Thoracic aorta (tissue), 2 donors: ENCODE measurements around the gene ANTXR1. TPM values are rescaled to one million over a fixed set of nuclear protein-coding genes. Genes with fewer than 3 reads are reported as not detected.

ENCODE experiments used
- ATAC-seq: fragments of 150-250 bp; one replicate; pipeline ENCODE4 v1.8.0; 2017; ENCODE audit warnings: low read depth; ENCODE audit not compliant: insufficient number of reproducible peaks, low FRiP score
- DNase-seq: peaks from one replicate; pipeline ENCODE4 v3.0.0-alpha.2; 2020; ENCODE audit warnings: low spot score
- H3K27ac ChIP-seq, 2 donors: fragments of 200-600 bp; sonication (generic); 1 replicate in 1 of 2; 2 replicates in 1 of 2; pipeline ENCODE4 v1.5.1; 2016; ENCODE audit warnings: mild to moderate bottlenecking in 2 of 2, moderate library complexity in 2 of 2
- H3K27me3 ChIP-seq: fragments of 200-600 bp; sonication (generic); replicated peaks from 2 replicates; pipeline ENCODE4 v1.6.0; 2016; ENCODE audit warnings: mild to moderate bottlenecking; ENCODE audit not compliant: insufficient read depth
- H3K36me3 ChIP-seq: fragments of 200-600 bp; sonication (generic); one replicate; pipeline ENCODE4 v1.5.1; 2016
- H3K4me1 ChIP-seq, 2 donors: fragments of 200-600 bp; sonication (generic); 1 replicate in 1 of 2; 2 replicates in 1 of 2; pipeline versions ENCODE4 v1.5.1 to v1.6.0; 2016; ENCODE audit warnings: low read depth in 2 of 2, mild to moderate bottlenecking in 1 of 2; ENCODE audit not compliant: control insufficient read depth in 1 of 2
- H3K4me3 ChIP-seq: fragments of 200-600 bp; sonication (generic); 2 replicates; pipeline ENCODE4 v1.5.1; 2016; ENCODE audit warnings: mild to moderate bottlenecking
- H3K9me3 ChIP-seq: fragments of 200-600 bp; sonication (generic); 2 replicates; pipeline ENCODE4 v1.5.1; 2016
- total RNA-seq, 2 donors: library from RNA; depleted of rRNA; stranded (reverse); fragments of >200 nt; gene quantifications; one replicate each; pipeline versions ENCODE4 v1.1.0 to v1.2.3, GENCODE V29; 2016
- TF ChIP-seq, protein P1 (sequence below): fragments of 200-600 bp; sonication (generic); IDR thresholded peaks from one replicate; pipeline ENCODE4 v1.5.1; 2019; ENCODE audit warnings: antibody characterized with exemption

The ANTXR1 gene
- total RNA-seq, 2 donors from 2014 or later = 253 to 313 TPM

DNA sequence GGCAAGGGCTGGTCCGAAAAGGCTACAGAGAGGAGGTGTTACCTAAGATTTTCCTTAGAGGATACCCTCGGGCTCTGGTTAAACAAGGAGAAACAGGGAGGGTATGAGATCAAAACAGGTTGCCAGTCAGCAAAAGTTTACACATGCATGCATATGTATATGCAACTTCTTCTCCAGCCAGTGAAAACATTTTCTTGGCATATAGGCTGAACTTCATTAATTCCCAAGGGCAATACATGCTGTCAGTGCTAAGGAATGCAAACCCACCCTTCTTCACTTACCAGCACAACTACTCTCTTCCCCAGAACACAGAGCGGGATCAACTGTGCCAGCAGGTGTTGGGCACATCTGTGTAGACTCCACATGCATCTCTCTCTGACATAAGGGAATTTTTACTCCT lies 198.1 kb downstream of the ANTXR1 start:
- ATAC-seq (no peak), DNase-seq (no peak)
- H3K36me3 ChIP-seq = no peaks in the 10 kb centered on the region

DNA sequence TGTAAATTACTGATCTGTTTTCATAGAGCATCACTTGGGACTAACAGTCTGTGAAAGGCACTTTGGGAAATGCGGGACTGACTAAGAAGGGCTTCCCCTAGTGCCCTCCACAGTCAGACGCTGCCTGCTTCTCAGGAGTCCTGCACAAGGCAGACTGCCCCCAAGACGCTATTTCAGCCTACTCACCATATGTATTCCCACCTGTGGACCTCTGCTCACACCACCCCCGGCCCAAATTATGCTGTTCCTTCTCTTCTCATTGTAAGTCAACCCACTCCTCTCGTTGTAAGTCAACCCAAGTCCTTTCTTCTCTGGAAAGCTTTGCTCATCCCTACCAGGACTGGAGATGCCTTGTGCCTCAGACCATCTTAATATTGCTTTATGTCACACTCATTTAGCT lies 198.7 kb downstream of the ANTXR1 start:
- DNase-seq = no peak
- no peaks in the 10 kb centered on the region for H3K27me3 ChIP-seq
- H3K4me1 ChIP-seq = peaks cover 20 to 52% of the 10 kb centered on the region in 2 donors
- no peak overlapping the region for H3K4me3 ChIP-seq
- no peaks in the 10 kb centered on the region for H3K9me3 ChIP-seq
- ATAC-seq = no peak
- H3K36me3 ChIP-seq = no peaks in the 10 kb centered on the region
- no peak overlapping the region for H3K27ac ChIP-seq
- TF ChIP-seq, protein P1, sequence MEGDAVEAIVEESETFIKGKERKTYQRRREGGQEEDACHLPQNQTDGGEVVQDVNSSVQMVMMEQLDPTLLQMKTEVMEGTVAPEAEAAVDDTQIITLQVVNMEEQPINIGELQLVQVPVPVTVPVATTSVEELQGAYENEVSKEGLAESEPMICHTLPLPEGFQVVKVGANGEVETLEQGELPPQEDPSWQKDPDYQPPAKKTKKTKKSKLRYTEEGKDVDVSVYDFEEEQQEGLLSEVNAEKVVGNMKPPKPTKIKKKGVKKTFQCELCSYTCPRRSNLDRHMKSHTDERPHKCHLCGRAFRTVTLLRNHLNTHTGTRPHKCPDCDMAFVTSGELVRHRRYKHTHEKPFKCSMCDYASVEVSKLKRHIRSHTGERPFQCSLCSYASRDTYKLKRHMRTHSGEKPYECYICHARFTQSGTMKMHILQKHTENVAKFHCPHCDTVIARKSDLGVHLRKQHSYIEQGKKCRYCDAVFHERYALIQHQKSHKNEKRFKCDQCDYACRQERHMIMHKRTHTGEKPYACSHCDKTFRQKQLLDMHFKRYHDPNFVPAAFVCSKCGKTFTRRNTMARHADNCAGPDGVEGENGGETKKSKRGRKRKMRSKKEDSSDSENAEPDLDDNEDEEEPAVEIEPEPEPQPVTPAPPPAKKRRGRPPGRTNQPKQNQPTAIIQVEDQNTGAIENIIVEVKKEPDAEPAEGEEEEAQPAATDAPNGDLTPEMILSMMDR = no peak

More for the DNA sequence above, 198.1 kb downstream of the ANTXR1 start:
- H3K27me3 ChIP-seq = no peaks in the 10 kb centered on the region
- no peak overlapping the region for H3K27ac ChIP-seq
- H3K4me3 ChIP-seq = no peak overlapping the region
- H3K4me1 ChIP-seq = peaks cover 20 to 50% of the 10 kb centered on the region in 2 donors
- no peaks in the 10 kb centered on the region for H3K9me3 ChIP-seq
- TF ChIP-seq, protein P1 = no peak

DNA sequence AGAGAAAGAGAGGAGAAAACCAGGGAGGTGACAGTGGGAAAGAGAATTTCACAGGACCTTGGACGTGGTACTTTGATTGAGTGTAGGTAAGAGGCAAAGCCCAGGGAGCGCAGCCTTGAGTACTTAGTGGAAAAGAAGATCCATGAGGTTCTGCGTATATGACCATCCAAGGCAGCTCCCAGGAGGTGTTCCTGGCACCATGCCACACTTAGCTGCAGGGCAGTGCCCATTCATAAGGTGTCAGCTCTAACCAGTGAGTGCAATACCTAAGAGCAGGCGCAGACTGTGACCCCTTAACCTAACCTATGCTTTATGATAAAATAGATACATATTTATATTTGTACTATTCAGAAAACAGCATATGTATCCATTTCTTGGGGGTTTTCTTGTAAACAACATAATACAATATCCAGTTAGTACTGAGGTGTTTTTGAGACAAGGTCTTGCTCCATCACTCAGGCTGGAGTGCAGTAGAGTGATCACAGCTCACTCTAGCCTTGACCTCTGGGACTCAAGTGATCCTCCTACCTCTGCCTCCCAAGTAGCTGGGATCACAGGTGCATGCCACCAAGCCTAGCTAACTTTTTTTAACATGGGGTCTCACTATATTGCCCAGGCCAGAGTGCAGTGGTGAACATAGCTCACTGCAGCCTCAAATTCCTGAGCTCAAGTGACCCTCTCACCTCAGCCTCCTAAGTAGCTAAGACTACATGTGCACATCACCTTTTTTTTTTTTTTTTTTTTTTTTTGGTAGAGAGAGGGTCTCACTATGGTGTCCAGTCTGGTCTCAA lies 199.5 kb downstream of the ANTXR1 start:
- Histone ChIP-seq H3K4me1 (peaks cover 25 to 59% of the 10 kb centered on the region in 2 donors), H3K4me3 (no peak overlapping the region), H3K9me3 (no peaks in the 10 kb centered on the region), H3K36me3 (no peaks in the 10 kb centered on the region), H3K27ac (no peak overlapping the region), H3K27me3 (no peaks in the 10 kb centered on the region)
- TF ChIP-seq, protein P1 = no peak
- ATAC-seq (no peak), DNase-seq (no peak)

DNA sequence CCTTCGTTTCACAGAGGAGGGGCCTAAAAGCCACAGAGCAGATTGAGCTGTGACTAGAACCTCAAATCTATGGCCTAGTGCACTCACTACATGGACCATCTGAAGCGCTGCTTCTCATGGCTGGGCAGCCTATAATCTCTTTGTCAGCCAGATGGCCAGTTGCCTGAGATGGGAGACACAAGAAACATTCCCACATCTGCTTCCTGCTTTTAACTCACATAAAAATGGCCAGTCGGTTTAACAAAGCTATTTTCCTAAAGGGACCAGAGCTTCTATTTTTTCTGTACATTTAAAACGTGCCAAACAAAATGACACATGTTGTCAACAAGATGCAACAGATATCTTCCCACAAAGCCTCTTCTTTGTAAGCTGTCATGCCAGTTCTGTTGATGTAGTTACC lies 200.2 kb downstream of the ANTXR1 start:
- TF ChIP-seq, protein P1 = no peak
- Histone ChIP-seq H3K27me3 (no peaks in the 10 kb centered on the region), H3K4me3 (no peak overlapping the region), H3K9me3 (no peaks in the 10 kb centered on the region), H3K36me3 (no peaks in the 10 kb centered on the region), H3K27ac (peak overlapping the region; percentile 62 to 69), H3K4me1 (peaks cover 29 to 66% of the 10 kb centered on the region in 2 donors)
- ATAC-seq (no peak), DNase-seq (no peak)

DNA sequence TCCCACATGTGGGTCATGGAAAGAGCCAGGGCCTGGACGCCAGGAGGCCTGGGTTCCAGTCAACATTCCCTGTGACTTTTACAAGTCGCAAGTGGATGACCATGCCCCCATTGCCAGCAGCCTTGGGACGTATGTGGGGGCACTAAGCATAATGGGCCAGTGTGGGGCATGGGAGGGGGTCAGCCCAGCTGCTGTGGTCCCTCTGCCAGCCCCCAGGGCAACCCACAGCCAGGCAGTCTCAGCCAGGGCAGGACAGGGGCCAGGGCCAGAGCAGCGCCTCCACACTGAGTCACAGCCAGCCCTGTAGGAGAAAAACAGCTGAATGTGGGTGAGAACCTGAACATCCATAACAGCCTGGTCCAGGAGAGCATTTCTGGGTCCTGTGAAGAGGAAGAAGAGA lies 200.8 kb downstream of the ANTXR1 start:
- DNase-seq = no peak
- Histone ChIP-seq H3K36me3 (no peaks in the 10 kb centered on the region), H3K27me3 (no peaks in the 10 kb centered on the region), H3K4me3 (no peak overlapping the region), H3K27ac (peak overlapping the region; percentile 62 to 69), H3K9me3 (no peaks in the 10 kb centered on the region), H3K4me1 (peaks cover 31 to 72% of the 10 kb centered on the region in 2 donors)
- TF ChIP-seq, protein P1 = no peak
- no peak for ATAC-seq
